Activated B cell treated with CpG ODN at 0.5 μM for 24 hours (primary cell): ENCODE results near the gene ZNF441. TPM values are rescaled to one million over a fixed set of nuclear protein-coding genes. Genes with fewer than 3 reads are reported as not detected.

Experiments used
- ATAC-seq: fragments of 200-7000 bp; cut with Tn5 transposase; one replicate; pipeline ENCODE4 v1.10.0; 2021; ENCODE audit warnings: low read depth, mild to moderate bottlenecking, moderate library complexity
- CTCF ChIA-PET: fragments of 350-600 bp; sonication (Branson Sonifier 250); formaldehyde crosslinking; loops from one replicate; lab custom pipeline; 2021; ENCODE audit warnings: antibody characterized with exemption; lab: Charles Lee
- POLR2A ChIA-PET: fragments of 350-600 bp; sonication (Branson Sonifier 250); formaldehyde crosslinking; loops from one replicate; lab custom pipeline; 2021; ENCODE audit warnings: antibody characterized with exemption; lab: Charles Lee
- DNase-seq: peaks from one replicate; pipeline ENCODE4 v3.0.0; 2022
- H3K27ac Mint-ChIP-seq: one replicate; pipeline ENCODE4 v1.8.0; 2020; ENCODE audit warnings: mixed read lengths
- H3K27me3 Mint-ChIP-seq: one replicate; pipeline ENCODE4 v1.8.0; 2021; ENCODE audit warnings: mixed read lengths
- H3K36me3 Mint-ChIP-seq: one replicate; pipeline ENCODE4 v1.8.0; 2021; ENCODE audit warnings: low read depth, mixed read lengths
- H3K4me1 Mint-ChIP-seq: one replicate; pipeline ENCODE4 v1.8.0; 2021; ENCODE audit warnings: mixed read lengths
- H3K4me3 Mint-ChIP-seq: one replicate; pipeline ENCODE4 v1.8.0; 2020; ENCODE audit warnings: mild to moderate bottlenecking, mixed read lengths
- H3K9me3 Mint-ChIP-seq: one replicate; pipeline ENCODE4 v1.8.0; 2020; ENCODE audit warnings: mixed read lengths
- intact Hi-C: fragments of 100-400 bp; cut with micrococcal nuclease; formaldehyde crosslinking; loops from one replicate; pipeline ENCODE4 v1.15.1; 2024
- total RNA-seq: library from RNA; stranded (reverse); gene quantifications from 2 replicates; pipeline ENCODE4 v1.2.3, GENCODE V29; 2022
- TF ChIP-seq, protein P1 (sequence below): fragments of 200-600 bp; IDR thresholded peaks from one replicate; pipeline ENCODE4 v1.8.0; 2022; ENCODE audit warnings: antibody characterized with exemption, mild to moderate bottlenecking

ZNF441 gene
- total RNA-seq, 1 donor from 2014 or later = 23.9 TPM

DNA sequence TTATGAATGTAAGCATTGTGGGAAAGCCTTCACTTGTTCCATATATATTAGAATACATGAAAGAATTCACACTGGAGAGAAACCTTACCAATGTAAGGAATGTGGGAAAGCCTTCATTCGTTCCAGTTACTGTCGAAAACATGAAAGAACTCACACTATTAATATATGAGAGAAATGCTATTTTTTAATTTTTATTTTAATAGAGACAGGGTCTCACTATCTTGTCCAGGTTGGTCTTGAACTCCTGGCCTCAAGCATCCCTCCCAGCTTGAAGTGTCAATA, 40.2 kb downstream of the ZNF441 start:
- Mint-ChIP-seq H3K36me3 (peaks cover 21% of the 10 kb centered on the region), H3K9me3 (peaks cover 21% of the 10 kb centered on the region), H3K27ac (no peak overlapping the region), H3K4me3 (no peak overlapping the region), H3K4me1 (no peaks in the 10 kb centered on the region), H3K27me3 (no peaks in the 10 kb centered on the region)
- ChIA-PET CTCF (interaction anchor here (1.9 kb wide), 1 partner anchor 9 kb away, joined by 4 read pairs; the partner anchor contains the start of gene ZNF491), POLR2A (no interaction called here)
- ATAC-seq = no peak
- TF ChIP-seq, protein P1, sequence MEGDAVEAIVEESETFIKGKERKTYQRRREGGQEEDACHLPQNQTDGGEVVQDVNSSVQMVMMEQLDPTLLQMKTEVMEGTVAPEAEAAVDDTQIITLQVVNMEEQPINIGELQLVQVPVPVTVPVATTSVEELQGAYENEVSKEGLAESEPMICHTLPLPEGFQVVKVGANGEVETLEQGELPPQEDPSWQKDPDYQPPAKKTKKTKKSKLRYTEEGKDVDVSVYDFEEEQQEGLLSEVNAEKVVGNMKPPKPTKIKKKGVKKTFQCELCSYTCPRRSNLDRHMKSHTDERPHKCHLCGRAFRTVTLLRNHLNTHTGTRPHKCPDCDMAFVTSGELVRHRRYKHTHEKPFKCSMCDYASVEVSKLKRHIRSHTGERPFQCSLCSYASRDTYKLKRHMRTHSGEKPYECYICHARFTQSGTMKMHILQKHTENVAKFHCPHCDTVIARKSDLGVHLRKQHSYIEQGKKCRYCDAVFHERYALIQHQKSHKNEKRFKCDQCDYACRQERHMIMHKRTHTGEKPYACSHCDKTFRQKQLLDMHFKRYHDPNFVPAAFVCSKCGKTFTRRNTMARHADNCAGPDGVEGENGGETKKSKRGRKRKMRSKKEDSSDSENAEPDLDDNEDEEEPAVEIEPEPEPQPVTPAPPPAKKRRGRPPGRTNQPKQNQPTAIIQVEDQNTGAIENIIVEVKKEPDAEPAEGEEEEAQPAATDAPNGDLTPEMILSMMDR = no peak
- DNase-seq = no peak
- intact Hi-C loops = no loop called here

- peak; percentile 40 for ATAC-seq
- H3K27ac Mint-ChIP-seq = peak overlapping the region; percentile 84
- no peak for DNase-seq
- no peaks in the 10 kb centered on the region for H3K27me3 Mint-ChIP-seq
- no peaks in the 10 kb centered on the region for H3K36me3 Mint-ChIP-seq
- intact Hi-C loops = loop anchor here (1.0 to 5.0 kb wide), 6 partner anchors 15 to 329 kb away; partner anchors contain the start of genes ZNF20, ZNF439, ZNF491 and ZNF823
- ChIA-PET POLR2A (interaction anchor here (0.6 to 1.3 kb wide), 6 partner anchors 16 to 247 kb away, joined by 3 to 8 read pairs (median 4); partner anchors contain the start of genes ZNF441 and ZNF491), CTCF (interaction anchor here (0.7 to 2.2 kb wide), 5 partner anchors 16 to 175 kb away, joined by 3 to 10 read pairs (median 3); partner anchors contain the start of gene ZNF491)
- peak overlapping the region; percentile 92 for H3K4me3 Mint-ChIP-seq
- peaks cover 5% of the 10 kb centered on the region for H3K9me3 Mint-ChIP-seq
- TF ChIP-seq, protein P1 = no peak
- H3K4me1 Mint-ChIP-seq = peaks cover 28% of the 10 kb centered on the region
Measured at GRCh38 chr19:11813703-11814028, 46.9 kb downstream of the ZNF441 start.

DNA sequence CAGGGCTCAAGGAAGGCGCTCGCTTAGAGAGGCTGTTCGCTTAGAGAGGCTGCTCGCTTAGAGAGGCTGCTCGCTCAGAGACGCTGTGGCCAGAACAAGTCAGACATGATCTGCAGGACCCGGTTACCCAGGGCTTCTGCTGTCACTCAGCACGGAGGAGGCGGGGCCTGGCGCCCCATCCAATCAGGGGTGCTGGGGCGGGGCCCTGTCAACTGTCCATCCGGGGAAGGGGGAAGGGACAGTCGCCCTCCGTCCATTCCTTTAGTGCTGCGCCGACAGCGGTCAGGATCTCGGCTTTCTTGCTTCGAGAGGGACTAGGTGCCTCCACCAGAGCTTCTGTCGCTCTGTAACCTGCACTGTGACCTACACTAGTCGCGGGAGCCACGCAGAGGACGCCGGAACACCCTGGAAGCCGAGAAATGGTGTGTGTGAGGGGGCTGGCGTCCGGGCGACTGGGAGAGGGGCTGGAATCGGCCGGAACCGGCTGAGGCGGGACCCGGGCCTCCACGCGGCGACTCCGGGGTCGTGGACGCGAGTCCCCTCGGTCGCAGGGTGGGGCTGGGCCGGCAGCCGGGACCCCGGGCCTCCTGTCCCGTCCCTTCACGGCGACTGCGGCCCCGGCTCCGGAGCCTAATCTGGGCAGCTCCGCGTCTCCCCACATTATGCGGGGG, 47.4 kb downstream of the ZNF441 start, which contains the start of gene ZNF440:
Gene ZNF440 (plus strand): TSS at position 245 of the 671 bp plus-strand sequence. CDS start 175 bp downstream, at position 420.
- TF ChIP-seq, protein P1 = no peak
- intact Hi-C loops = loop anchor here (1.0 to 5.0 kb wide), 6 partner anchors 16 to 328 kb away; partner anchors contain the start of genes ZNF20, ZNF439, ZNF491 and ZNF823
- ATAC-seq (peak; percentile 99), DNase-seq (peak; percentile 83)
- H3K27ac Mint-ChIP-seq = peak within 1 kb of the TSS; percentile 84
- H3K27me3 Mint-ChIP-seq = no peaks in the 10 kb centered on the region
- ChIA-PET POLR2A (interaction anchor here (0.6 to 1.3 kb wide), 5 partner anchors 16 to 248 kb away, joined by 3 to 8 read pairs (median 4); partner anchors contain the start of genes ZNF441 and ZNF491), CTCF (interaction anchor here (1.6 to 2.2 kb wide), 2 partner anchors 16 to 174 kb away, joined by 3 to 10 read pairs; partner anchors contain the start of gene ZNF491)
- no peaks in the 10 kb centered on the region for H3K36me3 Mint-ChIP-seq
- H3K4me3 Mint-ChIP-seq = peak within 1 kb of the TSS; percentile 92
- H3K9me3 Mint-ChIP-seq = no peaks in the 10 kb centered on the region
- H3K4me1 Mint-ChIP-seq = peaks cover 28% of the 10 kb centered on the region

- DNase-seq = no peak
- H3K27me3 Mint-ChIP-seq = no peaks in the 10 kb centered on the region
- POLR2A ChIA-PET = interaction anchor here (1.2 to 1.3 kb wide), 2 partner anchors 48 to 246 kb away, joined by 4 to 8 read pairs; partner anchors contain the start of gene ZNF441
Measured at GRCh38 chr19:11814700-11815035, 47.9 kb downstream of the ZNF441 start.

More at GRCh38 chr19:11814700-11815035, 47.9 kb downstream of the ZNF441 start:
- intact Hi-C loops = loop anchor here (1.0 to 5.0 kb wide), 6 partner anchors 16 to 328 kb away; partner anchors contain the start of genes ZNF20, ZNF439, ZNF491 and ZNF823
- TF ChIP-seq, protein P1 = no peak
- CTCF ChIA-PET = interaction anchor here (1.0 to 2.2 kb wide), 3 partner anchors 17 to 434 kb away, joined by 3 to 10 read pairs (median 3); partner anchors contain the start of gene ZNF491
- no peak for ATAC-seq
- peaks cover 28% of the 10 kb centered on the region for H3K4me1 Mint-ChIP-seq
- H3K4me3 Mint-ChIP-seq = peak overlapping the region; percentile 92
- peak overlapping the region; percentile 24 for H3K27ac Mint-ChIP-seq
- H3K36me3 Mint-ChIP-seq = no peaks in the 10 kb centered on the region
- H3K9me3 Mint-ChIP-seq = no peaks in the 10 kb centered on the region
